Measurements from ENCODE around the gene BCL10.

GRCh38 chr1:85280636-85281035, 4.2 kb upstream of the BCL10 start:
- TF ChIP-seq, protein P1, sequence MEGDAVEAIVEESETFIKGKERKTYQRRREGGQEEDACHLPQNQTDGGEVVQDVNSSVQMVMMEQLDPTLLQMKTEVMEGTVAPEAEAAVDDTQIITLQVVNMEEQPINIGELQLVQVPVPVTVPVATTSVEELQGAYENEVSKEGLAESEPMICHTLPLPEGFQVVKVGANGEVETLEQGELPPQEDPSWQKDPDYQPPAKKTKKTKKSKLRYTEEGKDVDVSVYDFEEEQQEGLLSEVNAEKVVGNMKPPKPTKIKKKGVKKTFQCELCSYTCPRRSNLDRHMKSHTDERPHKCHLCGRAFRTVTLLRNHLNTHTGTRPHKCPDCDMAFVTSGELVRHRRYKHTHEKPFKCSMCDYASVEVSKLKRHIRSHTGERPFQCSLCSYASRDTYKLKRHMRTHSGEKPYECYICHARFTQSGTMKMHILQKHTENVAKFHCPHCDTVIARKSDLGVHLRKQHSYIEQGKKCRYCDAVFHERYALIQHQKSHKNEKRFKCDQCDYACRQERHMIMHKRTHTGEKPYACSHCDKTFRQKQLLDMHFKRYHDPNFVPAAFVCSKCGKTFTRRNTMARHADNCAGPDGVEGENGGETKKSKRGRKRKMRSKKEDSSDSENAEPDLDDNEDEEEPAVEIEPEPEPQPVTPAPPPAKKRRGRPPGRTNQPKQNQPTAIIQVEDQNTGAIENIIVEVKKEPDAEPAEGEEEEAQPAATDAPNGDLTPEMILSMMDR (IDR thresholded peaks at IDR 0.05; ENCODE audit: borderline replicate concordance, extremely low read depth, low read length, poor library complexity, severe bottlenecking): no peak
- no peak for TF ChIP-seq EZH2 (IDR thresholded peaks at IDR 0.05; ENCODE audit: borderline replicate concordance, low read depth, low read length, severe bottlenecking)
